Tibial artery (tissue), 4 donors: ENCODE measurements around the gene SHC1.

Source experiments
- DNase-seq, 2 donors: peaks; one replicate each; pipeline ENCODE4 v3.0.0-alpha.2; 2019
- H3K27ac ChIP-seq, 2 donors: fragments of 200-600 bp; sonication (generic) in 1 of 2; 1 replicate in 1 of 2; 2 replicates in 1 of 2; pipeline ENCODE4 v1.5.1; 2018 to 2019; ENCODE audit warnings: mild to moderate bottlenecking in 1 of 2
- H3K27me3 ChIP-seq, 2 donors: fragments of 200-600 bp; sonication (generic) in 1 of 2; one replicate each; pipeline versions ENCODE4 v1.5.1 to v1.6.0; 2016 to 2019
- H3K36me3 ChIP-seq, 3 donors: fragments of 200-600 bp; sonication (generic) in 2 of 3; one replicate each; pipeline ENCODE4 v1.5.1; 2016 to 2019; ENCODE audit warnings: mild to moderate bottlenecking in 2 of 3
- H3K4me1 ChIP-seq, 4 donors: fragments of 200-600 bp; sonication (generic) in 2 of 4; 1 replicate in 3 of 4; 2 replicates in 1 of 4; pipeline ENCODE4 v1.5.1; 2016 to 2019
- H3K4me3 ChIP-seq, 2 donors: fragments of 200-600 bp; sonication (generic) in 1 of 2; 1 replicate in 1 of 2; 2 replicates in 1 of 2; pipeline ENCODE4 v1.5.1; 2018 to 2019; ENCODE audit warnings: mild to moderate bottlenecking in 2 of 2
- H3K9me3 ChIP-seq, 3 donors: fragments of 200-600 bp; sonication (generic) in 1 of 3; one replicate each; pipeline ENCODE4 v1.5.1; 2016 to 2019
- CTCF ChIP-seq, 2 experiments: fragments of 200-600 bp in 1 of 2; fragments of 450-650 bp in 1 of 2; IDR thresholded peaks; one replicate each; pipeline ENCODE4 v1.5.1; 2017 to 2019; ENCODE audit warnings: antibody characterized with exemption in 2 of 2, mild to moderate bottlenecking in 1 of 2, moderate library complexity in 1 of 2
- intact Hi-C: fragments of 100-400 bp; cut with DNase I; formaldehyde crosslinking; loops from one replicate; pipeline ENCODE4 v1.15.0; 2023; ENCODE audit warnings: low total_unique reads

SHC1 gene

DNA sequence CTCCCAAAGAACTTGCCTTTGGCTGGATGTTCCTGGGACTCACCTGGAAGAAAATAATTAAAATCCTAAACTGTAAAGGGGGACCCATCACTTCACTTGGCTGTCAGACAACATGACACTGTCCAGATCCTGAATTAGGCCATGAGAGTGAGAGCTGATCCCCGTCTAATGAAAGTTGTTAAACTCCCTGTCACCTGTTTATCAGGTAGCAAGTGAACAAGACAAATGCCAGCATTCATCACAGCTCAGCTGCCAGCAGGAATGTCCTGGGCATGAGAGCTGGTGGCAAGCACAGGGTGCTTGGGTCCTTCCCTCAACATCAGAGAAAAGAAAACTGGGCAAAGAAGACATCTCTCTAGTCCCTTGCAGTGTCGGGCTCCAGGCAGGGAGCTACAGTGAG lies 57.8 kb downstream of the SHC1 start:
- no peak for DNase-seq
- Histone ChIP-seq H3K27me3 (no peaks in the 10 kb centered on the region), H3K27ac (no peak overlapping the region), H3K4me3 (no peak overlapping the region), H3K9me3 (no peaks in the 10 kb centered on the region), H3K4me1 (no peaks in the 10 kb centered on the region), H3K36me3 (peaks cover 0 to 11% (median 0%) of the 10 kb centered on the region in 3 donors)
- intact Hi-C loops, result no loop called here
- no peak for TF ChIP-seq CTCF (IDR thresholded peaks at IDR 0.05)
